ENCODE measurements around the gene KBTBD13.

DNA sequence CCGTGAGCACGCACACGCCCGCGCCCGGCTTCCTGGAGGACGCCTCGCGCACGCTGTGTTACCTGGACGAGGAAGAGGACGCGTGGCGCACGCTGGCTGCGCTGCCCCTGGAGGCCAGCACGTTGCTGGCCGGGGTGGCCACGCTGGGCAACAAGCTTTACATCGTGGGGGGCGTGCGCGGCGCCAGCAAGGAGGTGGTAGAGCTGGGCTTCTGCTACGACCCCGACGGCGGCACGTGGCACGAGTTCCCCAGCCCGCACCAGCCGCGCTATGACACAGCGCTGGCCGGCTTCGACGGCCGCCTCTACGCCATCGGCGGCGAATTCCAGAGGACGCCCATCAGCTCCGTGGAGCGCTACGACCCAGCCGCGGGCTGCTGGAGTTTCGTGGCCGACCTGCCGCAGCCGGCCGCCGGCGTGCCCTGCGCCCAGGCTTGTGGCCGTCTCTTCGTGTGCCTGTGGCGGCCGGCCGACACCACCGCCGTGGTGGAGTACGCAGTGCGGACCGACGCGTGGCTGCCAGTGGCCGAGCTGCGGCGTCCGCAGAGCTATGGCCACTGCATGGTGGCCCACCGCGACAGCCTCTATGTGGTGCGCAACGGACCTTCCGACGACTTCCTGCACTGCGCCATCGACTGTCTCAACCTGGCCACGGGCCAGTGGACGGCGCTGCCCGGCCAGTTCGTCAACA is 890 bp downstream of the KBTBD13 start:
- TF ChIP-seq, protein P1, sequence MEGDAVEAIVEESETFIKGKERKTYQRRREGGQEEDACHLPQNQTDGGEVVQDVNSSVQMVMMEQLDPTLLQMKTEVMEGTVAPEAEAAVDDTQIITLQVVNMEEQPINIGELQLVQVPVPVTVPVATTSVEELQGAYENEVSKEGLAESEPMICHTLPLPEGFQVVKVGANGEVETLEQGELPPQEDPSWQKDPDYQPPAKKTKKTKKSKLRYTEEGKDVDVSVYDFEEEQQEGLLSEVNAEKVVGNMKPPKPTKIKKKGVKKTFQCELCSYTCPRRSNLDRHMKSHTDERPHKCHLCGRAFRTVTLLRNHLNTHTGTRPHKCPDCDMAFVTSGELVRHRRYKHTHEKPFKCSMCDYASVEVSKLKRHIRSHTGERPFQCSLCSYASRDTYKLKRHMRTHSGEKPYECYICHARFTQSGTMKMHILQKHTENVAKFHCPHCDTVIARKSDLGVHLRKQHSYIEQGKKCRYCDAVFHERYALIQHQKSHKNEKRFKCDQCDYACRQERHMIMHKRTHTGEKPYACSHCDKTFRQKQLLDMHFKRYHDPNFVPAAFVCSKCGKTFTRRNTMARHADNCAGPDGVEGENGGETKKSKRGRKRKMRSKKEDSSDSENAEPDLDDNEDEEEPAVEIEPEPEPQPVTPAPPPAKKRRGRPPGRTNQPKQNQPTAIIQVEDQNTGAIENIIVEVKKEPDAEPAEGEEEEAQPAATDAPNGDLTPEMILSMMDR (IDR thresholded peaks at IDR 0.05 in 4 of 5, conservative IDR thresholded peaks at IDR 0.05 in 1 of 5): no peak
- no peak for TF ChIP-seq POLR2A (IDR thresholded peaks at IDR 0.05)

All from gastrocnemius medialis (tissue), 4 donors.